HG03558 (cell line): ENCODE data around the gene ACP3.
"Not testable (repeated sequence)": the region's sequence is repeated elsewhere in the genome, so short reads cannot be mapped to it uniquely, and the experiment has no call there.

Source experiments
- ATAC-seq: cut with Tn5 transposase; IDR thresholded peaks from one replicate; pipeline ENCODE4 v1.9.1; 2021; ENCODE audit warnings: moderate number of reproducible peaks; ENCODE audit not compliant: unreplicated experiment; ENCODE audit errors: extremely low read depth

ACP3 gene

DNA sequence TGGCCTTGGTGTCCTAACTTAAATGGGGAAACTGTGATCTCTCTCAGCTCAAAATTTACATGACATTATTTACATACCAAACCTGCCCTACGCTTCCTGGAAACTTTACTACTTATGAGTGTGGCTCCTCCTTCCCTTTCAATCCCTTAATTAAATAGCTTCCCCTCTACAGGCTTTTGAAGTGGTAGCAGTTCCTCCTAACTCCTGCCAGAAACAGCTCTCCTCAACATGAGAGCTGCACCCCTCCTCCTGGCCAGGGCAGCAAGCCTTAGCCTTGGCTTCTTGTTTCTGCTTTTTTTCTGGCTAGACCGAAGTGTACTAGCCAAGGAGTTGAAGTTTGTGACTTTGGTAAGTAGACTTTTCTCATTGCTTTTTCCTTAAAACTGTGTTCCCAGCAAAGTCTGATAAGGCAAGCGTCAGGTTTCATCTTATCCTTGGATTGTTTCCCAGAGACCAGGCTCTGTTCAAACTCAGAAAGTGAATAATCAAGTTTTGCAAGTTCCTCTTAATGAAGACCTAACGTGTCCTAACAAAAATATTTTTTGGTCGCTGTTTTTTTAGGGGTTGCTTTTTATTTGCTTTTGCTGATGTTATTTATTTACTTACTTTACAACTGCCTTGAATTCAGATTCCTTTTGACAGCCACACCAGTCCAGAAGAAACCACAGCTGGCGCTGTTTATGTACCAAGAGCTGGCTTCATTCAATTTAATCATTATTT is at the start of gene ACP3:
ACP3 (plus strand) TSS at position 179 of the 720 bp plus-strand sequence; CDS start at position 229, 50 bp downstream.
- no peak for ATAC-seq

DNA sequence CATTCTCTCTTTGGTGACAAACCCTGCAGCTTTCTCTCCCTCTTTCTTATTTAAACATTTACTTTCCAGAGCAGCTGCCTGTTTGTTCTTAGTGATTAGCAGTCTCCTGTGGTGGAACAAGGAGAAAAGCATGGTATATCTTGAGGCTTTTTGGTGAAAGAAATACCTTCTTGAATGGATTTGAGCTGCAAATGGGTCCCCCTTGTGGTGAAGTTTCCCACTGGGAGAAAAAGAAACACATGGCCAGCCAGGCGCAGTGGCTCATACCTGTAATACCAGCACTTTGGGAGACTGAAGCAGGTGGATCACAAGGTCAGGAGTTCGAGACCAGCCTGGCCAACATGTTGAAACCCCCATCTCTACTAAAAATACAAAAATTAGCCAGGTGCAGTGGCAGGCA is 48.3 kb upstream of the ACP3 start:
- ATAC-seq, result no peak

GRCh38 chr3:132273036-132273435 is 44.2 kb upstream of the ACP3 start:
- ATAC-seq, result no peak

GRCh38 chr3:132276228-132276906 is 40.8 kb upstream of the ACP3 start:
- ATAC-seq, result no peak

GRCh38 chr3:132279030-132279429 is 38.2 kb upstream of the ACP3 start:
- no peak for ATAC-seq

GRCh38 chr3:132283440-132283839 is 33.8 kb upstream of the ACP3 start:
- ATAC-seq, result no peak

- ATAC-seq, result no peak
These were observed 33.2 kb upstream of the ACP3 start for GRCh38 chr3:132283916-132284405.

DNA sequence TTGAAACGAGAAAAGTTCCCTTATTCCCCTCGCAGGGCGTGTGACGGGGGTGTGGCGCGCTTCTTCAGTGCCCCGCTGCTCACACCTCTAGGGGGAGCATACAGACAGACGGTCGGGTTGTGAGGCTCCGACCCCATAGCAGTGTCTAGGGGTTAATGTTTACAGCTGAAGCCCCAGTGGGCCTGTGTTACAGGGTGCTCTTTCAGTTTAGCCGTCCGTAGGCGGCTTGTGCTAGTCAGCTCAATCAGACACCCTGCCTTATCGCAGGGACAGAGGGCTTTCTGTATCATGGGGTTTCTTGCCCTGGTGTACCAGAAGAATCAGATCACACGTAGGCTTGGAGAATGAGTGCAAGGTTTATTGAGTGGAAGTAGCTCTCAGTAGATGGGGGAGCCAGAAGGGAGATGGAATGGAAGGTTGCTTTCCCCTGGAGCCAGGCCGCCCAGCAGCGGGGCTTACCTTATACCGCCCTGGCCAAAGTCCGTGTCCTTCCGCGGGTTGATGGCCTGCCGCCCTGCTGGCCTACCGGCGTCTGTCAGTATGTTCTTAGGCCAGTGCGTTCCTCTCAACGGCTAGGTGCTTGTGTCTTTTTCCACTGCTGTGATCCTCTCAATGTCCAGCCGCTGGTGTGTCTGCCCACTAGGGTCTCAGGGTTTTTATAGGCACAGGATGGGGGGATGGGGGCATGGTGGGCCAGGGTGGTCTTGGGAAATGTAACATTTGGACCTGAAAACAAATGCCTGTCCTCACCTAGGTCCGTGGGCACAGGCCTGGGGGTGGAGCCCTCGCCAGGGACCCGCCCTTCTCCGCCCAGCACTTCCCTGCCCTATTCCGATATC is 32.2 kb upstream of the ACP3 start:
- ATAC-seq, result no peak

GRCh38 chr3:132285620-132285945 is 31.6 kb upstream of the ACP3 start:
- ATAC-seq, result no peak

DNA sequence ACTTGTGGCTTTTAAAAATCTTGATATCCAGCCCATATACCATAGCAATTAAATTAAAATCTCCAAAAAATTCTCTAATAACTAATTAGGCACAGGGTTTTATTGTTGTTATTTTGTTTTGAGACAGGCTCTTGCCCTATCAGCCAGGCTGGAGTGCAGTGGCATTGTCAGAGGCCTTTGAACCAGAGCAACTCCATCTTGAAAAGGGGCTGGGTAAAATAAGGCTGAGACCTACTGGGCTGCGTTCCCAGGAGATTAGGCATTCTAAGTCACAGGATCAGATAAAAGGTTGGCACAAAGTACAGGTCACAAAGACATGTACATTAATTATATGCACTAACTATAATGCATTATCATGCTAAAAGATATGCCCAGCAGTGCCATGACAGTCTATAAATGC is 31.2 kb upstream of the ACP3 start:
- no peak for ATAC-seq

DNA sequence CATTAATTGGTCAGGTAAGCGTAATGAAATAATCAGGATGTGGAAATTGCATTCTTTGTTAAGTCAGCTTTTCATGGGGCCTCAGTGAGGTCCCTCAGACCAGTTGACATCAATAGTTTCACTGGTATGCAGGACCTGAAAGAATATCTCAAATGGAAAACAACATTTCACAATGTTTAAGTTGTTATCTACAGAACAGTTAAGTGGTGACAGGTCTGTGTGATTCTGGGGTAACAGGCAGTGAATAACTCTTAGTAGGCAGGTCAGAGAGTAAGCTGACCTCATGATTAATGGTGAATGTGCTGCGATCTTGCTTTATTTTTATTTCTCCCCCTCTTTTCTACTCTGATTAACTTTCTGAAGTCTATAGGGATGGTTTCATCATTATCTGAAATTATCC is 28.9 kb upstream of the ACP3 start:
- no peak for ATAC-seq

- no peak for ATAC-seq
These were observed 27.9 kb upstream of the ACP3 start for GRCh38 chr3:132289316-132289715.

DNA sequence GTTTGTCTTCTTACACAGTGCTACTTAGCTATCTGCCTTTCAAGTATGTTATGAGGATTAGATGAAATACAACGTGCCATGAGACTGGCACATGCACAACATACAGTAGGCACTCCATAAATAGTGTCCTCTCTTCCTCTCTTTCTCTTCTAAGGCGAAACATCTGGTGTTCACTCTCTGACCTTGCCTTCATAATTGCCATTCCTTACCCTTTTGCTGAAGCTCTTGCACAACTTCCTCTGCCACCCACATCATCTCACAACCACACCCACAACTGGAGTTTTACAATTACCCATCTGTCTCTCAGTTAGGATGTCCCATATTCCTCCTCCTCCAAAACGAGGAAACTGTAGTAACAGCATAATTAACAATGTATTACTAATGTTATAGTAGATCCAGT is 26.4 kb upstream of the ACP3 start:
- no peak for ATAC-seq

- no peak for ATAC-seq
These were observed 25.2 kb upstream of the ACP3 start for GRCh38 chr3:132292042-132292441.

DNA sequence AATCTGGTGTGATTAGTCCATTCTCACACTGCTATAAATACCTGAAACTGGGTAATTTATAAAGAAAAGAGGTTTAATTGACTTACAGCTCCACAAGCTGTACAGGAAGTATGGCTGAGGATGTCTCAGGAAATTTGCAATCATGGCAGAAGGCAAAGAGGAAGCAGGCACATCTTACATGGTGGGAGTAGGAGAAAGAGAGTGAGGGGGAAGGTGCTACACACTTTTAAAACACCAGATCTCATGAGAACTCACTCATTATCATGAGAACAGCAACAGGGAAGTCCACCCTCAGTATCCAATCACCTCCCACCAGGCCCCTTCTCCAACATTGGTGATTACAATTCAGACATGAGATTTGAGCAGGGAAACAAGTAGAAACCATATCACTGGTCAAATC is 24.0 kb upstream of the ACP3 start:
- no peak for ATAC-seq

GRCh38 chr3:132294906-132295305 is 22.3 kb upstream of the ACP3 start:
- no peak for ATAC-seq

GRCh38 chr3:132303336-132304201 is 13.6 kb upstream of the ACP3 start:
- not testable (repeated sequence) for ATAC-seq

GRCh38 chr3:132304351-132304750 is 12.9 kb upstream of the ACP3 start:
- not testable (repeated sequence) for ATAC-seq

- ATAC-seq, result not testable (repeated sequence)
These were observed 7.2 kb upstream of the ACP3 start for GRCh38 chr3:132310057-132310456.

DNA sequence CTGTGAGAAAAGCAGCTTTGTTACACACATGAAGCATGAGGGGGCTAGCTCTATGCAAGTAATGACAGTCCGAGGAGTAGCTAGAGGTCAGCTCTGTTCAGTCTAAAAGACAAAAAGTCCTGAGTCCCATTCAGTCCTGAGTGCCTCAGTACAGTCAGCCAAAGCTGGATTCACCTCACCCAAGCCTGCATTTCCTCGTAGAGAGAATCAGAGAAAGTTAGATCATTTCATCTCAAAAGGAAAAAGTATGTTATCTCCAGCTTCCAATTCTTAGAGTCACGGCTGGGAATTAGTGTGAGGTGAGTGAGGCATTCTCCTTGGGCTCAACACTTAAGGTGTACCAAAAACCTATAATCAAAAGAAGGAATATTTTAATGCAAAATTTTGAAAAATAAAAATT is 5.9 kb upstream of the ACP3 start:
- no peak for ATAC-seq
